ENCODE data around the gene ARNT2.

The ARNT2 gene

DNA sequence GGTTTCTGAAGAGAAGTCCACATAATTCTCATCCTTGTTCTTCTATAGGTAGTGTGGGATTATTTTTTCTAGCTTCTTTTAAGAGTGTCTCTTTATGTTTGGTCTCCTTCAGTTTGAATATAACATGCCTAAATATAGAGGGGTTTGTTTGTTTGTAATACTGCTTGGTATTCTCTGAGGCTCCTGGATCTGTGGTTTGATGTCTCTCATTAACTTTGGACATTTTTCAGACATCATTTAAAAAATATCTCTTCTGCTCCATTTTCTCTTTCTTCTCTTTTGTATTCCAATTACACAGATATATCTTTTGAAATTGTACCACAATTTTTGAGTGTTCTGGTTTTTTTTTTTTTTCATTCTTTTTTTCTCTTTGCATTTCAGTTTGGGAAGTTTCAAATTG lies 113.1 kb downstream of the ARNT2 start:
- Histone ChIP-seq H3K36me3 (ENCODE audit: insufficient read depth, insufficient read length, low read length) (no peaks in the 10 kb centered on the region), H3K9me3 (ENCODE audit: insufficient read depth, low read length) (0 out of 2 replicates have a peak, but pooled peaks cover 8% of the 10 kb centered on the region), H3K9ac (ENCODE audit: insufficient read length, low read depth) (no peak overlapping the region), H3K4me1 (ENCODE audit: insufficient read depth, insufficient read length) (no peaks in the 10 kb centered on the region), H3K27me3 (ENCODE audit: insufficient read depth, insufficient read length) (no peaks in the 10 kb centered on the region), H3K4me3 (ENCODE audit: insufficient read length, low read depth) (no peak overlapping the region)
- TF ChIP-seq YY1 (IDR thresholded peaks at IDR 0.05; ENCODE audit: insufficient read depth, insufficient read length): no peak
- TF ChIP-seq SUZ12 (IDR thresholded peaks at IDR 0.05; ENCODE audit: extremely low read depth, insufficient read depth, insufficient read length): no peak
- no peak for TF ChIP-seq ZNF274 (IDR thresholded peaks at IDR 0.05; ENCODE audit: low read depth, low read length)
- no peak for DNase-seq (ENCODE audit: low read depth, low spot score)

DNA sequence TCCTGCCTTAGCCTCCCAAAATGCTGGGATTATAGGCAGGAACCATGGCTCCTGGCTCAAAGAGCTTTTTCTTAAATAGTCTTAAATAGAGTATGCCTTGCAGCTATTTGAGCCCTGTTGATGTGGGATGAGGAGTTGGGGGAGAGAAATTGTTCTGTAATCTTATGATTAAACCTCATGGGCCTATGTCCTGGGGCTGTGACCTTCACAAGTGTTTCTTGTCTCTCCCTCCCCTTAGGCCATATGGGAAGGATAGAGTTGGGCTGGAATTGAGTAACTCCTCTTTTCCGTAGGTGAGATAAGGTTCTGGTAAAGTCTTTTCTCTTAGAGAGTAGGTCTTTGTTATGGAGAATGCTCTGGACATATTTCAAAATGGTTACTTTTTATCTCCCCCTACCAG lies 114.3 kb downstream of the ARNT2 start:
- H3K27me3 ChIP-seq (ENCODE audit: insufficient read depth, insufficient read length): no peaks in the 10 kb centered on the region
- no peak for DNase-seq (ENCODE audit: low read depth, low spot score)
- H3K4me1 ChIP-seq (ENCODE audit: insufficient read depth, insufficient read length): no peaks in the 10 kb centered on the region
- TF ChIP-seq ZNF274 (IDR thresholded peaks at IDR 0.05; ENCODE audit: low read depth, low read length) (no peak), SUZ12 (IDR thresholded peaks at IDR 0.05; ENCODE audit: extremely low read depth, insufficient read depth, insufficient read length) (no peak), YY1 (IDR thresholded peaks at IDR 0.05; ENCODE audit: insufficient read depth, insufficient read length) (no peak)
- H3K4me3 ChIP-seq (ENCODE audit: insufficient read length, low read depth): no peak overlapping the region
- H3K9me3 ChIP-seq (ENCODE audit: insufficient read depth, low read length): 0 out of 2 replicates have a peak, but pooled peaks cover 8% of the 10 kb centered on the region
- no peaks in the 10 kb centered on the region for H3K36me3 ChIP-seq (ENCODE audit: insufficient read depth, insufficient read length, low read length)
- H3K9ac ChIP-seq (ENCODE audit: insufficient read length, low read depth): no peak overlapping the region

DNA sequence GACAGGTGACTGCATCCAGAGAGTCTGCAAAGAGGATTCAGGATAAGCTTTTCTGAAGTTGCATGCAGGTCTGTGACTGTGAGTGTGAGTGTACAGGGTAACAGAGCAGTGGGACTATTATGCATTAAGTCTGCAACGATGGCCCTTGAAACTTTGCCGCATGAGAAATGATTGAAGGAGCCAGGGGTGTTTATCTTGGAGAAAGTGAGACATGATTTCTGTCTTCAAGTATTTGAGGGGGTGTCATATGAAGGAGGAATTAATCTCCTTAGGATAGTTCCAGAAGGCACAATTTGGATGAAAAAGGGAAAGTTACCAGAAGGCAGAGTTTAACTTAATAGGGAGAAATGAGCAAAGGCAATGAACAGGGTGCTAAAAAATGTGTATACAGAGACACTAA lies 119.6 kb downstream of the ARNT2 start:
- Histone ChIP-seq H3K27me3 (ENCODE audit: insufficient read depth, insufficient read length) (no peaks in the 10 kb centered on the region), H3K4me1 (ENCODE audit: insufficient read depth, insufficient read length) (no peaks in the 10 kb centered on the region), H3K4me3 (ENCODE audit: insufficient read length, low read depth) (no peak overlapping the region), H3K9ac (ENCODE audit: insufficient read length, low read depth) (no peak overlapping the region), H3K9me3 (ENCODE audit: insufficient read depth, low read length) (no peaks in the 10 kb centered on the region), H3K36me3 (ENCODE audit: insufficient read depth, insufficient read length, low read length) (no peaks in the 10 kb centered on the region)
- TF ChIP-seq YY1 (IDR thresholded peaks at IDR 0.05; ENCODE audit: insufficient read depth, insufficient read length) (no peak), SUZ12 (IDR thresholded peaks at IDR 0.05; ENCODE audit: extremely low read depth, insufficient read depth, insufficient read length) (no peak), ZNF274 (IDR thresholded peaks at IDR 0.05; ENCODE audit: low read depth, low read length) (no peak)
- no peak for DNase-seq (ENCODE audit: low read depth, low spot score)

DNA sequence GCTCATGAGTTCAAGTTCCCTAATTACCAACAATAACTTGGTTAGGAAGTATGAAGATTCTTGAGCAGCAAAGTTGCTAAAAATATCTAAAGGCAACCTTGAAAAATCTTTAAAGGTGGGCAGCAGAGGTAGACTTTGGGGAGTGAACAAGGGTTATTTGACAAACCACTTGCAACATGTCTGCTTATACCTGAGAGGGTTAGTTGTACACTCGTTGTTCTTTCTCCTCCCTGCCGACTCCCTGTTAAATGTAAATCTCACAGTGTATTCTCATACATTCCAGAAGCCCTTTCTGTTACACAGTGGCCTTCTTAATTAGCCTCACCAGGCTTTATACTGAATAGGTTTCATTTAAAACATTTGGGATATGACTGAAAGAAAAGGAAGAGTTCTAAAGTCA lies 121.7 kb downstream of the ARNT2 start:
- Histone ChIP-seq H3K9me3 (ENCODE audit: insufficient read depth, low read length) (no peaks in the 10 kb centered on the region), H3K9ac (ENCODE audit: insufficient read length, low read depth) (no peak overlapping the region), H3K27me3 (ENCODE audit: insufficient read depth, insufficient read length) (no peaks in the 10 kb centered on the region), H3K36me3 (ENCODE audit: insufficient read depth, insufficient read length, low read length) (no peaks in the 10 kb centered on the region), H3K4me3 (ENCODE audit: insufficient read length, low read depth) (no peak overlapping the region), H3K4me1 (ENCODE audit: insufficient read depth, insufficient read length) (no peaks in the 10 kb centered on the region)
- DNase-seq (ENCODE audit: low read depth, low spot score): no peak
- TF ChIP-seq SUZ12 (IDR thresholded peaks at IDR 0.05; ENCODE audit: extremely low read depth, insufficient read depth, insufficient read length) (no peak), YY1 (IDR thresholded peaks at IDR 0.05; ENCODE audit: insufficient read depth, insufficient read length) (no peak), ZNF274 (IDR thresholded peaks at IDR 0.05; ENCODE audit: low read depth, low read length) (no peak)

DNA sequence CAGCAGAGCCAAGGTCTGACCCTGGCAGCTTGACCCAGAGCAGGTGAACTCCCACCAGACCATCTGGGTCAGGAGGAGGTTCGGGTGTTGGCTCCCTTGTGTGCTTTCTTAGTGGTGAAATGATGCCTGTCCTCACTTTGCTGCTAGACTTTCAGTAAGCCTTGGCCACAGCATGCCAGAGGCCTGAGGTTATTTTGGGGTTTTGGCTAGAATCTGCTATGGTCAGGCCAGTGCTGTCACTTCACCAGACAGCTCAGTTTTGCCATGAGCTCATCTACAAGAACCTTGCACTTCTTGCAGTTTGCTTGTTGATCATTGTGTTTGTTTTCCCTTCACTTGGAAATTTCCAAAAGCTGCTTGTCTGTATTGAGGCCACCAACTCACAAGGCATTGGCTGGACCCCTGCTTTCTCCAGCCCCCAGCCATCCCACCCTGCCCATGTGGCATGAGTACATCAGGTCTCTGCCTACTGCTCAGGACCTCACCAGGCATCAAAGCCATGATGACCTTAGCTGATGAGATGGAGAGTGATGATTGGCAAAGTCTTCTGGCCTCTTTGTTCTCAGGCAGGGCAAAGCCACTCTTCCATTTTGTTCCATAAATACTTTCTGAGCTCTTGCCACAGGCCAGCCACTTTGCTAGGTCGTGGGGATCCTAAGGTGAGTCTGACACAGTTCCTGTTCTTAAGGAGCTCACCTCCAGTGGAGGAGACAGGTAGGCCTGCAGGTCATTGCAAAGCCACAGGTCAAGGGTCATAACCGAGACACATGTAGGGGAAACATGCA lies 122.6 kb downstream of the ARNT2 start:
- DNase-seq (ENCODE audit: low read depth, low spot score): no peak
- Histone ChIP-seq H3K4me3 (ENCODE audit: insufficient read length, low read depth) (no peak overlapping the region), H3K27me3 (ENCODE audit: insufficient read depth, insufficient read length) (no peaks in the 10 kb centered on the region), H3K9ac (ENCODE audit: insufficient read length, low read depth) (no peak overlapping the region), H3K4me1 (ENCODE audit: insufficient read depth, insufficient read length) (no peaks in the 10 kb centered on the region), H3K36me3 (ENCODE audit: insufficient read depth, insufficient read length, low read length) (no peaks in the 10 kb centered on the region), H3K9me3 (ENCODE audit: insufficient read depth, low read length) (no peaks in the 10 kb centered on the region)
- TF ChIP-seq SUZ12 (IDR thresholded peaks at IDR 0.05; ENCODE audit: extremely low read depth, insufficient read depth, insufficient read length): no peak
- TF ChIP-seq ZNF274 (IDR thresholded peaks at IDR 0.05; ENCODE audit: low read depth, low read length): no peak
- no peak for TF ChIP-seq YY1 (IDR thresholded peaks at IDR 0.05; ENCODE audit: insufficient read depth, insufficient read length)

DNA sequence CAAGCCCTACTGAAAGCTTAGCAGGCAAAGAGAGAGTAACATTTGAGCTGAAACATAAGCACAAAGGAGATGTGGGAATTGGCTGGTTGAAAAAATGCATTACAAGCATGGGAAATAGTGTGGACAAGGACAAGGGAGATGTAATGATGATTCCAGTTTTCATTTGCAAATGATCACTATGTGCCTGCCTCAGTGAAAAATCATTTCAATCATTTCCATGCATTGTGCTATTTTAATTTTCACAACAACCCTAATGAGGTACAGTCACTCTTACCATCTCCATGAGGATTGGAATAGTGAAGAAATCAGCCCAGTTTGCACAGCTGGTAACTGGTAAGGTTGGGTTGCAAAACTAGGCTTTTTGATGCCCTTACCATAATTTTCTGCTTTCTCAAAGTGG lies 123.2 kb downstream of the ARNT2 start:
- no peaks in the 10 kb centered on the region for H3K27me3 ChIP-seq (ENCODE audit: insufficient read depth, insufficient read length)
- no peaks in the 10 kb centered on the region for H3K36me3 ChIP-seq (ENCODE audit: insufficient read depth, insufficient read length, low read length)
- H3K9ac ChIP-seq (ENCODE audit: insufficient read length, low read depth): no peak overlapping the region
- H3K4me1 ChIP-seq (ENCODE audit: insufficient read depth, insufficient read length): no peaks in the 10 kb centered on the region
- H3K9me3 ChIP-seq (ENCODE audit: insufficient read depth, low read length): no peaks in the 10 kb centered on the region
- no peak overlapping the region for H3K4me3 ChIP-seq (ENCODE audit: insufficient read length, low read depth)
- no peak for DNase-seq (ENCODE audit: low read depth, low spot score)
- TF ChIP-seq ZNF274 (IDR thresholded peaks at IDR 0.05; ENCODE audit: low read depth, low read length): no peak
- no peak for TF ChIP-seq YY1 (IDR thresholded peaks at IDR 0.05; ENCODE audit: insufficient read depth, insufficient read length)
- no peak for TF ChIP-seq SUZ12 (IDR thresholded peaks at IDR 0.05; ENCODE audit: extremely low read depth, insufficient read depth, insufficient read length)

DNA sequence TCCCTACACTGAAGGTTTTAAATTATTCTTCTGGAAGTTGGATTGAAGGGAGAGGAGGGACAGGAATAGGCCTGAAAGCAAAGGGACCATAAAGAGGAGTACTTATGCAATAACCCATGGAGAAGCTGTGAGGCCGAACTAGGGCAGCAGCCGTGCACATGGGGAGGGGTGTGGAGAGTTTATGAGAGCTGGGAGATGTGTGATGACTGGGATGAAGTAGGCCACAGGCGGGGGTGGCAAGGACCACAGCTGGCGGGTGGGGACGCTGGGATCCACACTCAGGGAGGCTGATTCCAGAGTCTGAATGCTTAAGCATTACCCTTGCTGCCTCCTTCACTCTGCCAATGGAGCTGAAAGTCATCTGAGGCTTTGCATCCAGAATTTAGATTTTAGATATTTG lies 123.8 kb downstream of the ARNT2 start:
- no peaks in the 10 kb centered on the region for H3K9me3 ChIP-seq (ENCODE audit: insufficient read depth, low read length)
- H3K36me3 ChIP-seq (ENCODE audit: insufficient read depth, insufficient read length, low read length): no peaks in the 10 kb centered on the region
- H3K4me1 ChIP-seq (ENCODE audit: insufficient read depth, insufficient read length): no peaks in the 10 kb centered on the region
- H3K27me3 ChIP-seq (ENCODE audit: insufficient read depth, insufficient read length): no peaks in the 10 kb centered on the region
- TF ChIP-seq SUZ12 (IDR thresholded peaks at IDR 0.05; ENCODE audit: extremely low read depth, insufficient read depth, insufficient read length) (no peak), YY1 (IDR thresholded peaks at IDR 0.05; ENCODE audit: insufficient read depth, insufficient read length) (no peak), ZNF274 (IDR thresholded peaks at IDR 0.05; ENCODE audit: low read depth, low read length) (no peak)
- no peak overlapping the region for H3K4me3 ChIP-seq (ENCODE audit: insufficient read length, low read depth)
- no peak overlapping the region for H3K9ac ChIP-seq (ENCODE audit: insufficient read length, low read depth)
- no peak for DNase-seq (ENCODE audit: low read depth, low spot score)

Measured in NT2/D1 (cell line).